Endothelial cell of umbilical vein (primary cell): ENCODE measurements around the gene TMPRSS12. TPM values are rescaled to one million over a fixed set of nuclear protein-coding genes. Genes with fewer than 3 reads are reported as not detected.

Experiments
- BruUV-seq: library from RNA; stranded (reverse); fragments of 400-500 nt; replicated peaks from 2 replicates; lab custom pipeline; 2021; lab: Mats Ljungman, UMichigan
- CTCF ChIA-PET: fragments of 300-600, 350-600 bp; sonication (Branson Sonifier 250); formaldehyde crosslinking; loops from one replicate; lab custom pipeline; 2021; ENCODE audit warnings: antibody characterized with exemption, inconsistent platforms; lab: Charles Lee
- POLR2A ChIA-PET: fragments of 300-600, 350-600 bp; sonication (Branson Sonifier 250); formaldehyde crosslinking; loops from one replicate; lab custom pipeline; 2021; ENCODE audit warnings: antibody characterized with exemption, inconsistent platforms; lab: Charles Lee
- DNase-seq: peaks from one replicate; pipeline ENCODE4 v3.0.0-alpha.2; 2011; ENCODE audit warnings: low read depth, low spot score
- FAIRE-seq: peaks from 2 replicates; lab custom pipeline; 2011; peaks lifted over from hg19 to GRCh38; lab: Jason Lieb, UNC
- H2AFZ ChIP-seq: 2 replicates; pipeline ENCODE4 v1.6.0; 2012; ENCODE audit warnings: low read depth, low read length, control low read depth, inconsistent platforms
- H3K27ac ChIP-seq: 2 replicates; pipeline ENCODE4 v1.5.1; 2011; ENCODE audit warnings: low read depth, mild to moderate bottlenecking, control low read depth, low read length, moderate library complexity; ENCODE audit not compliant: insufficient read depth
- H3K27me3 ChIP-seq, 2 experiments: 2 replicates each; pipeline versions ENCODE4 v1.6.0 to v1.6.1; 2011; ENCODE audit warnings: low read length in 2 of 2, mixed read lengths in 1 of 2; ENCODE audit not compliant: control insufficient read depth in 2 of 2, insufficient read depth in 2 of 2
- H3K36me3 ChIP-seq, 2 experiments: 2 replicates in 1 of 2; 3 replicates in 1 of 2; pipeline ENCODE4 v1.5.1; 2011; ENCODE audit warnings: low read length in 2 of 2, mild to moderate bottlenecking in 1 of 2, moderate library complexity in 1 of 2; ENCODE audit not compliant: control insufficient read depth in 2 of 2, insufficient read depth in 2 of 2; ENCODE audit errors: extremely low read depth in 1 of 2
- H3K4me1 ChIP-seq: 3 replicates; pipeline ENCODE4 v1.5.1; 2011; ENCODE audit warnings: mild to moderate bottlenecking, low read length; ENCODE audit not compliant: control insufficient read depth, insufficient read depth; ENCODE audit errors: extremely low read depth
- H3K4me2 ChIP-seq: 2 replicates; pipeline ENCODE4 v1.6.1; 2011; ENCODE audit warnings: low read length, control low read depth, mixed read lengths; ENCODE audit not compliant: insufficient read depth
- H3K4me3 ChIP-seq, 3 experiments: fragments of 200-600 bp in 1 of 3; sonication (generic), shearing (Covaris generic) in 1 of 3; replicated peaks in 1 of 3; 2 replicates each; pipeline ENCODE4 v1.5.1; 2011 to 2016; ENCODE audit warnings: control low read depth in 3 of 3, low read length in 3 of 3, mild to moderate bottlenecking in 2 of 3, inconsistent platforms in 1 of 3, low read depth in 1 of 3, moderate library complexity in 1 of 3; ENCODE audit not compliant: insufficient read depth in 1 of 3
- H3K79me2 ChIP-seq: 2 replicates; pipeline ENCODE4 v1.6.0; 2012; ENCODE audit warnings: low read length, inconsistent platforms; ENCODE audit not compliant: control insufficient read depth, insufficient read depth
- H3K9ac ChIP-seq: replicated peaks from 2 replicates; pipeline ENCODE3; 2011; ENCODE audit warnings: low read length, control low read depth; ENCODE audit not compliant: insufficient read depth; ENCODE audit errors: extremely low read depth
- H3K9me1 ChIP-seq: replicated peaks from 3 replicates; pipeline ENCODE4 v1.6.0; 2011; ENCODE audit warnings: mild to moderate bottlenecking, low read length; ENCODE audit not compliant: control insufficient read depth, insufficient read depth; ENCODE audit errors: extremely low read depth
- H3K9me3 ChIP-seq: replicated peaks from 2 replicates; pipeline ENCODE4 v1.5.1; 2012; ENCODE audit warnings: low read length, inconsistent platforms; ENCODE audit not compliant: control insufficient read depth, insufficient read depth
- H4K20me1 ChIP-seq: replicated peaks from 2 replicates; pipeline ENCODE3; 2011; ENCODE audit warnings: mild to moderate bottlenecking, low read length; ENCODE audit not compliant: control insufficient read depth, insufficient read depth; ENCODE audit errors: extremely low read depth
- EZH2 ChIP-seq: IDR thresholded peaks from 2 replicates; pipeline ENCODE4 v1.6.1; 2012; ENCODE audit warnings: borderline replicate concordance, low read depth, mild to moderate bottlenecking, moderate library complexity, low read length, inconsistent platforms; ENCODE audit not compliant: severe bottlenecking
- FOS ChIP-seq: IDR thresholded peaks from 2 replicates; pipeline ENCODE4 v1.6.1; 2011; ENCODE audit warnings: mild to moderate bottlenecking, low read length, moderate library complexity, borderline replicate concordance; ENCODE audit not compliant: insufficient read depth
- GATA2 ChIP-seq: IDR thresholded peaks from 2 replicates; pipeline ENCODE4 v1.7.0; 2011; ENCODE audit warnings: low read depth, mild to moderate bottlenecking, moderate library complexity, mixed read lengths, low read length; ENCODE audit not compliant: insufficient read length, insufficient read depth
- JUN ChIP-seq: IDR thresholded peaks from 2 replicates; pipeline ENCODE4 v1.6.1; 2011; ENCODE audit warnings: borderline replicate concordance, low read depth; ENCODE audit not compliant: insufficient read length, insufficient read depth
- MYC ChIP-seq: IDR thresholded peaks from one replicate; pipeline ENCODE4 v1.6.1; 2011; ENCODE audit warnings: mild to moderate bottlenecking, low read depth, low read length
- POLR2A ChIP-seq: IDR thresholded peaks from 2 replicates; pipeline ENCODE4 v1.6.1; 2012; ENCODE audit warnings: low read depth, mild to moderate bottlenecking, control low read depth, low read length
- POLR2AphosphoS5 ChIP-seq: IDR thresholded peaks from 2 replicates; pipeline ENCODE4 v1.6.1; 2012; ENCODE audit warnings: low read depth, mild to moderate bottlenecking, control low read depth, low read length, moderate library complexity; ENCODE audit not compliant: insufficient read depth
- dilution Hi-C: fragments of 300-500 bp; cut with MboI; formaldehyde crosslinking; loops from one replicate; pipeline ENCODE4 v1.15.0; 2019; ENCODE audit warnings: low sequenced_read_pairs; ENCODE audit not compliant: extremely low pct_ligation_motif_present
- intact Hi-C: fragments of 100-400 bp; cut with micrococcal nuclease; formaldehyde crosslinking; loops from one replicate; pipeline ENCODE4 v1.10.0; 2022
- polyA plus RNA-seq, 4 experiments: library from polyadenylated mRNA; depleted of rRNA in 3 of 4; stranded (reverse) in 3 of 4; unstranded in 1 of 4; fragments of >200 nt; gene quantifications; 2 replicates each; pipeline versions ENCODE4 v1.2.1 to v1.2.3, GENCODE V29; 2011 to 2012; ENCODE audit warnings: missing spikeins in 1 of 4
- total RNA-seq: library from RNA; stranded (reverse); gene quantifications from 2 replicates; pipeline ENCODE4 v1.2.3, GENCODE V29; 2021
- TF ChIP-seq, protein P1 (sequence below): IDR thresholded peaks from 2 replicates; pipeline ENCODE4 v1.6.1; 2011; ENCODE audit not compliant: insufficient read depth, insufficient read length
- TF ChIP-seq, protein P2 (sequence below), 2 donors: IDR thresholded peaks; 1 replicate in 1 of 2; 2 replicates in 1 of 2; pipeline ENCODE4 v1.5.1; 2011; ENCODE audit warnings: low read length in 2 of 2, mild to moderate bottlenecking in 2 of 2, moderate library complexity in 2 of 2, control low read depth in 1 of 2, inconsistent platforms in 1 of 2, low read depth in 1 of 2; ENCODE audit not compliant: insufficient read depth in 1 of 2; ENCODE audit errors: extremely low read depth in 1 of 2

Gene TMPRSS12
- total and polyA plus RNA-seq, 2 donors (not counting 3 experiments of a cell fraction or from before 2014, with no cell fraction given): not detected

DNA sequence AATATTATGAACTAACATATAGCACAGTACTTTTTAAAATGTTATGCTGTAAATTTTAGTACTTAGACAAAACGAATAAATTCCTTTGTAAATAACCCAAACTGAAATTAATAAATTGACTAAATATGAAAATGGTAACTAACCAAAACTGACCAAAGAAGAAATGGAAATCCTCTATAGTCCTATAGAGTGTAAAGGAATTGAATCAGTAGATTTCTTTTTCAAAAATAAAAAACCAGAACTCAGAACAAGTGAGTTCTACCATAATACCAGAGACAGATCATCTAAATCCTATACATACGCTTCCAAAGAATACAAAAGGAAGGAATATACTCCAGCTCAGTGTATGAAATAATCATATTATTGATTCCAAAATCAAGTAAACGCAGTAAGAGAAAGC, 39.8 kb downstream of the TMPRSS12 start:
- CTCF ChIA-PET: no interaction called here
- FAIRE-seq: no peak
- POLR2A ChIA-PET: no interaction called here

More for the DNA sequence above, 39.8 kb downstream of the TMPRSS12 start:
- Histone ChIP-seq H3K9me1 (no peaks in the 10 kb centered on the region), H4K20me1 (no peaks in the 10 kb centered on the region), H3K4me3 (no peak overlapping the region), H3K27ac (no peak overlapping the region), H3K4me1 (no peaks in the 10 kb centered on the region), H3K9me3 (no peaks in the 10 kb centered on the region), H3K79me2 (no peaks in the 10 kb centered on the region), H2AFZ (no peak overlapping the region), H3K27me3 (no peaks in the 10 kb centered on the region), H3K9ac (no peak overlapping the region), H3K4me2 (no peak overlapping the region), H3K36me3 (no peaks in the 10 kb centered on the region)
- dilution Hi-C loops (no loop called here), intact Hi-C loops (no loop called here)
- TF ChIP-seq JUN (no peak), GATA2 (no peak), MYC (no peak), POLR2AphosphoS5 (no peak), FOS (no peak), POLR2A (no peak), EZH2 (no peak)
- TF ChIP-seq, protein P1, sequence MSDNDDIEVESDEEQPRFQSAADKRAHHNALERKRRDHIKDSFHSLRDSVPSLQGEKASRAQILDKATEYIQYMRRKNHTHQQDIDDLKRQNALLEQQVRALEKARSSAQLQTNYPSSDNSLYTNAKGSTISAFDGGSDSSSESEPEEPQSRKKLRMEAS: no peak
- TF ChIP-seq, protein P2, sequence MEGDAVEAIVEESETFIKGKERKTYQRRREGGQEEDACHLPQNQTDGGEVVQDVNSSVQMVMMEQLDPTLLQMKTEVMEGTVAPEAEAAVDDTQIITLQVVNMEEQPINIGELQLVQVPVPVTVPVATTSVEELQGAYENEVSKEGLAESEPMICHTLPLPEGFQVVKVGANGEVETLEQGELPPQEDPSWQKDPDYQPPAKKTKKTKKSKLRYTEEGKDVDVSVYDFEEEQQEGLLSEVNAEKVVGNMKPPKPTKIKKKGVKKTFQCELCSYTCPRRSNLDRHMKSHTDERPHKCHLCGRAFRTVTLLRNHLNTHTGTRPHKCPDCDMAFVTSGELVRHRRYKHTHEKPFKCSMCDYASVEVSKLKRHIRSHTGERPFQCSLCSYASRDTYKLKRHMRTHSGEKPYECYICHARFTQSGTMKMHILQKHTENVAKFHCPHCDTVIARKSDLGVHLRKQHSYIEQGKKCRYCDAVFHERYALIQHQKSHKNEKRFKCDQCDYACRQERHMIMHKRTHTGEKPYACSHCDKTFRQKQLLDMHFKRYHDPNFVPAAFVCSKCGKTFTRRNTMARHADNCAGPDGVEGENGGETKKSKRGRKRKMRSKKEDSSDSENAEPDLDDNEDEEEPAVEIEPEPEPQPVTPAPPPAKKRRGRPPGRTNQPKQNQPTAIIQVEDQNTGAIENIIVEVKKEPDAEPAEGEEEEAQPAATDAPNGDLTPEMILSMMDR (IDR thresholded peaks at IDR 0.05; ENCODE audit: extremely low read depth in 1 of 2, insufficient read depth in 1 of 2, low read depth in 1 of 2, low read length in 2 of 2): no peak
- DNase-seq: no peak
- BruUV-seq: no TSS peak
